ENCODE measurements around the gene WFS1. TPM values are rescaled to one million over a fixed set of nuclear protein-coding genes. Genes with fewer than 3 reads are reported as not detected.

Gene WFS1
- total RNA-seq, 1 donor from 2014 or later, result 109 TPM

GRCh38 chr4:6325788-6326290 is 56.2 kb downstream of the WFS1 start:
- DNase-seq (ENCODE audit: low spot score), result no peak

GRCh38 chr4:6326312-6327060 is 56.8 kb downstream of the WFS1 start:
- DNase-seq (ENCODE audit: low spot score), result no peak

- peak; percentile 79 for DNase-seq (ENCODE audit: low spot score)
Observed at GRCh38 chr4:6327220-6327917, 57.7 kb downstream of the WFS1 start.

GRCh38 chr4:6328526-6328925 is 58.9 kb downstream of the WFS1 start:
- DNase-seq (ENCODE audit: low spot score), result no peak

- no peak for DNase-seq (ENCODE audit: low spot score)
Observed at GRCh38 chr4:6329478-6330383, 60.1 kb downstream of the WFS1 start.

GRCh38 chr4:6330384-6330767 is 60.7 kb downstream of the WFS1 start:
- no peak for DNase-seq (ENCODE audit: low spot score)

- DNase-seq (ENCODE audit: low spot score), result no peak
Observed at GRCh38 chr4:6331018-6331417, 61.4 kb downstream of the WFS1 start.

- DNase-seq (ENCODE audit: low spot score), result no peak
Observed at GRCh38 chr4:6331468-6331867, 61.8 kb downstream of the WFS1 start.

GRCh38 chr4:6332042-6332668 is 62.5 kb downstream of the WFS1 start:
- DNase-seq (ENCODE audit: low spot score), result no peak

GRCh38 chr4:6332669-6333050 is 63.0 kb downstream of the WFS1 start:
- no peak for DNase-seq (ENCODE audit: low spot score)

- DNase-seq (ENCODE audit: low spot score), result no peak
Observed at GRCh38 chr4:6333301-6334202, 63.9 kb downstream of the WFS1 start.

GRCh38 chr4:6334203-6334887 is 64.7 kb downstream of the WFS1 start:
- no peak for DNase-seq (ENCODE audit: low spot score)

GRCh38 chr4:6335040-6335590 is 65.5 kb downstream of the WFS1 start:
- DNase-seq (ENCODE audit: low spot score), result no peak

- DNase-seq (ENCODE audit: low spot score), result no peak
Observed at GRCh38 chr4:6336166-6336565, 66.5 kb downstream of the WFS1 start.

- DNase-seq (ENCODE audit: low spot score), result peak; percentile 82
Observed at GRCh38 chr4:6337331-6337935, 67.8 kb downstream of the WFS1 start.

GRCh38 chr4:6338175-6338950 is 68.7 kb downstream of the WFS1 start:
- no peak for DNase-seq (ENCODE audit: low spot score)

GRCh38 chr4:6338951-6339817 is 69.5 kb downstream of the WFS1 start:
- no peak for DNase-seq (ENCODE audit: low spot score)

Data from mucosa of gallbladder (tissue), 1 donor.